Lower lobe of right lung (tissue), 2 donors: ENCODE results near the gene PTGES2. TPM values are rescaled to one million over a fixed set of nuclear protein-coding genes. Genes with fewer than 3 reads are reported as not detected.

ENCODE experiments used
- ATAC-seq, 2 donors: fragments of 200-7000 bp; cut with Tn5 transposase; one replicate each; pipeline ENCODE4 v1.9.1; 2020 to 2022; ENCODE audit warnings: mild to moderate bottlenecking in 2 of 2, moderate library complexity in 2 of 2
- DNase-seq: peaks from one replicate; pipeline ENCODE4 v3.0.0-alpha.2; 2020
- H3K27ac ChIP-seq: fragments of 200-600 bp; one replicate; pipeline ENCODE4 v1.8.0; 2022
- H3K27me3 ChIP-seq: fragments of 200-600 bp; one replicate; pipeline ENCODE4 v1.8.0; 2022; ENCODE audit warnings: low read depth
- H3K36me3 ChIP-seq: fragments of 200-600 bp; one replicate; pipeline ENCODE4 v1.8.0; 2022; ENCODE audit warnings: mild to moderate bottlenecking
- H3K4me1 ChIP-seq: fragments of 200-600 bp; one replicate; pipeline ENCODE4 v1.8.0; 2022
- H3K4me3 ChIP-seq: fragments of 200-600 bp; one replicate; pipeline ENCODE4 v1.8.0; 2022; ENCODE audit warnings: mild to moderate bottlenecking
- H3K9me3 ChIP-seq: fragments of 200-600 bp; one replicate; pipeline ENCODE4 v1.8.0; 2022
- CTCF ChIP-seq: fragments of 200-600 bp; IDR thresholded peaks from one replicate; pipeline ENCODE4 v1.8.0; 2022; ENCODE audit warnings: antibody characterized with exemption, mild to moderate bottlenecking
- intact Hi-C: fragments of 100-400 bp; cut with DNase I; formaldehyde crosslinking; loops from one replicate; pipeline ENCODE4 v1.11.0; 2022
- total RNA-seq: library from RNA; stranded (reverse); fragmentation: NEBNext Ultra II Directional; extraction: Animal tissue kit (Norgen Biotek cat#: 25700); gene quantifications from one replicate; pipeline ENCODE4 v1.2.1, GENCODE V29; 2021
- donor health status: DM: no; HTN: yes; CAD: no; lungs with severe emphysema.

The PTGES2 gene
- total RNA-seq, 1 donor from 2014 or later: 30.6 TPM

DNA sequence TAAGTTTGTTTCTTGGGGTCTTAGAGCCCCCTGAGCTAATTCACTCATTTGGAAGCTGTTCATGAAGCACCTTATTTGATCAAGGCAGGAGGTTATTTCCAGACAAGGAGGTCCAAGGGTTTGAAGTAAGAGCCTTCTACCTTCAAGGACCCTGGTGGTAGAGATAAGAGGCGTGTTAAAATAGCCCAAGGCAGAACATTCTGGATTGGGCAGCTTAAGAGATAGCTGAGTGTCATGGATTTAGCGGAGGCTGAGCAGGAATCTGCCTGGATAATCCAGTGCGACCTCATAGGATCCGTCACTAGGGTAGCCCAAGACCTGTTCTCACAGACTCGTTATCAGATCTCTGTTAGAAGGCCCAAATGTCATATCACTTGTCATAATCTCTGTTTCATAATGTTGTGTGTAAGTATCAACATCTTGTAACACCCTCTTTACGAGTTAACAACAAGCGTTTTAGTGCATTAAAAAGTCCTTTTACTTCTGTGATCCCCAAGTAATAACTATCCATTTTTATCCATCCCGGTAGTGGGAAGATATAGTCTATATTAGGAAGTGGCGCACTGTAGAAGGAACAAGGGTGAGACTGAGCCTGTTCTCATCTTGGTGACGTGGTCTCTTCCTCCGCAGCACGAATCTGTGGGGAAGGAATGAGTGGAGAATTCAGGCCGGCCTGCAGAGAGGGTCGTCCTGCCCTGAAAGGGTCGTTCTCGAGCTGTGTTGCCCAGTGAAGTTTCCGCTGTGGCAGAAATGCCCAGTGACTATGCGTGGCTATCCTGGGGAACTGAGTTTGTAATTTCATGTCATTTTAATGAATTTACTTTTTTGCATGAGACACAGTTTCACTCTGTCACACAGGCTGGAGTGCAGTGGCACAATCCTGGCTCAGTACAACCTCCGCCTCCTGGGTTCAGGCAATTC, 30.7 kb downstream of the PTGES2 start:
- DNase-seq (peak; percentile 42), ATAC-seq (no peak)
- TF ChIP-seq CTCF: no peak
- Histone ChIP-seq H3K27me3 (no peaks in the 10 kb centered on the region), H3K9me3 (no peaks in the 10 kb centered on the region), H3K4me3 (no peak overlapping the region), H3K27ac (peak overlapping the region; percentile 95), H3K4me1 (peaks cover 94% of the 10 kb centered on the region), H3K36me3 (peaks cover 10% of the 10 kb centered on the region)
- intact Hi-C loops: no loop called here

- H3K9me3 ChIP-seq: no peaks in the 10 kb centered on the region
- H3K27ac ChIP-seq: peak overlapping the region; percentile 95
- DNase-seq (peak; percentile 32), ATAC-seq (no peak)
- intact Hi-C loops: no loop called here
- no peak for TF ChIP-seq CTCF
- no peaks in the 10 kb centered on the region for H3K36me3 ChIP-seq
- H3K27me3 ChIP-seq: no peaks in the 10 kb centered on the region
- peaks cover 87% of the 10 kb centered on the region for H3K4me1 ChIP-seq
- H3K4me3 ChIP-seq: no peak overlapping the region
Measured at GRCh38 chr9:128094950-128095544, 32.5 kb downstream of the PTGES2 start.

DNA sequence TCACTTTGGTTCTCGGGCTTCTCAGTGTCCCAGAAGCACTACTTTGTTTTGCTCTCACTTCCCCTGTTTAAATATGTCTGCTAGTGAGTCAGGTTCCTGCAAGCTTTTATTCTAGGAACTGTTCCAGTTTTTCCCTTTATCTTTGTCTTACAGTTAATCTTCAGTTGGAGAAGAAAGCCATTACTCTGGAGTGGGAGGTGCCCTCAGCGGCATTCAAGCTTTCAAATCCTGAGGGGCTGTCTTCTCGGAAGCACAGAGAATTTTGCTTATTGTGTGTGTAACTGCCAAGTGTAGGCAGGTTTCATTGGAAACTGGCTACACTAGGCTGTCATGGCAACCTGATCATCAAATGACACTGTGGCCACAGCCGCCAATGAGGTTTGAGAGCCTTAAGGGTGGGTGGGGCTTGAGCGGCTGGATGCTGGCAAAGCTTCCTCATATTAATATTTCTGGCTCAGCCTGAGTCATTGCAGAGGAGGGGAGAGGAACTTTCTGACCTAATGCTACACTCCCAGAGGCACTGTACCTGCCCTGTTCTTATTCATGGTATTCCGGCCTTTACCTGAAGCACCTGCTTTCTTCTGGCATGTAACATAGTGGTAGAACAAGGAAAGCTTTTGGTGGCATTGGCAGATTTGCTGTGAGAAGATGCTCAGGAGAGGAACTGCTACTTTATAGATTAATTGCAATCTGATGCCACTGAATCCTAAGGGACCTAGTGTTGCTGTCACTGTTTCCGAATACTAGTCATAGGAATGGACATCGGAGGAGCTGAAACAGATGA, 33.2 kb downstream of the PTGES2 start:
- no peak for TF ChIP-seq CTCF
- H3K27ac ChIP-seq: peak overlapping the region; percentile 95
- peaks cover 81% of the 10 kb centered on the region for H3K4me1 ChIP-seq
- ATAC-seq (peak; percentile 84 to 87), DNase-seq (peak; percentile 93)
- H3K9me3 ChIP-seq: no peaks in the 10 kb centered on the region
- intact Hi-C loops: no loop called here
- peak overlapping the region; percentile 27 for H3K4me3 ChIP-seq
- no peaks in the 10 kb centered on the region for H3K27me3 ChIP-seq
- H3K36me3 ChIP-seq: no peaks in the 10 kb centered on the region

GRCh38 chr9:128093011-128093410, 34.5 kb downstream of the PTGES2 start:
- Histone ChIP-seq H3K9me3 (no peaks in the 10 kb centered on the region), H3K4me3 (no peak overlapping the region), H3K27me3 (no peaks in the 10 kb centered on the region), H3K27ac (peak overlapping the region; percentile 95), H3K36me3 (no peaks in the 10 kb centered on the region), H3K4me1 (peaks cover 87% of the 10 kb centered on the region)
- ATAC-seq (no peak), DNase-seq (no peak)
- intact Hi-C loops: no loop called here
- TF ChIP-seq CTCF: no peak

DNA sequence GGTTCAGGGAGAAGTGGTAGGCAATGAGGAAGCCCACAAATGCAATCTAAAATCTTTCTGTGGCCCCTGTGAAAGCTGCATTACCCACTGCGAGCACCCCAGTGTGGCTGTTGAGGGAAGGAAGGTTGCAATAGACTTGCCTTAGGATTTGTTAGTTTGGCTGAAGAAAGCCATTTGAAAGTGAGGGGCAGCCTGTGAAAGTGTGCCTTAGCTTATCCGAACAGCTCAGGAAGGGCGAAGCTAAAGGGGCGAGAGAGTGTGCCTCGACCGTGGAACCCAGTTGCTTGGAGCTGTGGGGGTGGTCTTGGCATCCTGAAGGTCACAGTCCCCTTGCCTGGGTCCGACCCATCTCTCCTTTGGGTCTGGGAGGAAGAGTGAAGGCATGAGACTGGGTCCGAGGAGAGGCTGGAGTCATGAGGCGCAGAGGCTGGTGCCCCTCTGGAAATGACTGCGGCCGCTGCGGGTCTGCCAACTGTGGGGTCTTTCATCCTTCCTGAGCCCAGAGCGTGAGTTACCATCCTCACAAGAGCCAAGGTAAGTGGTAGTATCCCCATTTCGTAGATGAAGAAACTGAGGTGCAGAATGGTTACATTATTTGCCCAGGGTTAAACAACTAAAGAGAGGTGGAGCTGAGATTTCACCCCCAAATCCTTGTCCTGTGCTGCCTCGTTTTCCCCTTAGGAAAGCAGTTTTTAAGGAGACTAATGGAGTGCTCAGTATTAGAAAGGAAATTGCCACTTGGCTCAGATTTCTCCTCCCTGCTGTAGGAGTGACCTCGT, 35.1 kb downstream of the PTGES2 start:
- Histone ChIP-seq H3K36me3 (no peaks in the 10 kb centered on the region), H3K9me3 (no peaks in the 10 kb centered on the region), H3K27me3 (no peaks in the 10 kb centered on the region), H3K4me3 (no peak overlapping the region), H3K4me1 (peaks cover 83% of the 10 kb centered on the region), H3K27ac (peak overlapping the region; percentile 95)
- intact Hi-C loops: no loop called here
- DNase-seq (no peak), ATAC-seq (no peak)
- no peak for TF ChIP-seq CTCF
